Neural cell (in vitro differentiated cells): ENCODE measurements around the gene AVEN. TPM values are rescaled to one million over a fixed set of nuclear protein-coding genes. Genes with fewer than 3 reads are reported as not detected.

Experiments used
- H2AFZ ChIP-seq: fragments of 200-600, 300-800 bp; sonication (generic), shearing (Covaris generic); 2 replicates; pipeline ENCODE4 v1.6.0; 2014; ENCODE audit warnings: low read depth, mild to moderate bottlenecking, antibody characterized with exemption, low read length, moderate library complexity
- H3F3A ChIP-seq: fragments of 200-600 bp; shearing (Covaris generic); 2 replicates; pipeline ENCODE4 v1.6.1; 2016; ENCODE audit warnings: mild to moderate bottlenecking, moderate library complexity, mixed read lengths, antibody characterized with exemption, low read length; ENCODE audit not compliant: insufficient read depth, poor library complexity, severe bottlenecking
- H3K27ac ChIP-seq: fragments of 200-600, 300-800 bp; sonication (generic), shearing (Covaris generic); 2 replicates; pipeline ENCODE4 v1.5.1; 2014; ENCODE audit warnings: mild to moderate bottlenecking, low read length, moderate library complexity
- H3K27me3 ChIP-seq: fragments of 300-800, 200-600 bp; sonication (generic), shearing (Covaris generic); 2 replicates; pipeline ENCODE4 v1.6.0; 2014; ENCODE audit warnings: mild to moderate bottlenecking, low read depth, low read length, moderate library complexity; ENCODE audit not compliant: insufficient read depth
- H3K36me3 ChIP-seq: fragments of 300-800, 200-600 bp; sonication (generic), shearing (Covaris generic); 2 replicates; pipeline ENCODE4 v1.5.1; 2014; ENCODE audit warnings: mild to moderate bottlenecking, antibody characterized with exemption, low read length, moderate library complexity; ENCODE audit not compliant: insufficient read depth
- H3K4me2 ChIP-seq: fragments of 300-800, 200-600 bp; sonication (generic), shearing (Covaris generic); 2 replicates; pipeline ENCODE4 v1.6.0; 2014; ENCODE audit warnings: mild to moderate bottlenecking, low read length
- H3K4me3 ChIP-seq: fragments of 300-800, 200-600 bp; sonication (generic), shearing (Covaris generic); 2 replicates; pipeline ENCODE4 v1.5.1; 2014; ENCODE audit warnings: mild to moderate bottlenecking, low read length, moderate library complexity
- H3K79me2 ChIP-seq: fragments of 200-600 bp; shearing (Covaris generic); replicated peaks from 2 replicates; pipeline ENCODE4 v1.6.0; 2014; ENCODE audit warnings: mild to moderate bottlenecking, low read length, moderate library complexity; ENCODE audit not compliant: insufficient read depth
- H3K9ac ChIP-seq: fragments of 300-800, 200-600 bp; sonication (generic), shearing (Covaris generic); 2 replicates; pipeline ENCODE4 v1.6.1; 2016; ENCODE audit warnings: mild to moderate bottlenecking, low read length, mixed read lengths
- H3K9me2 ChIP-seq: fragments of 200-600 bp; shearing (Covaris generic); 2 replicates; pipeline ENCODE4 v1.6.1; 2016; ENCODE audit warnings: mild to moderate bottlenecking, low read length, mixed read lengths; ENCODE audit not compliant: insufficient read depth
- H3K9me3 ChIP-seq: fragments of 200-600, 300-800 bp; sonication (generic), shearing (Covaris generic); 2 replicates; pipeline ENCODE4 v1.6.1; 2016; ENCODE audit warnings: mild to moderate bottlenecking, mixed run types, low read length, moderate library complexity, mixed read lengths
- H4K20me1 ChIP-seq: fragments of 200-600 bp; shearing (Covaris generic); 2 replicates; pipeline ENCODE4 v1.6.1; 2016; ENCODE audit warnings: mild to moderate bottlenecking, mixed run types; ENCODE audit not compliant: insufficient read depth
- CTCF ChIP-seq: fragments of 450-650 bp; IDR thresholded peaks from 2 replicates; pipeline ENCODE4 v1.5.1; 2014; ENCODE audit warnings: antibody characterized with exemption, mild to moderate bottlenecking, moderate library complexity; ENCODE audit not compliant: poor library complexity, severe bottlenecking
- EP300 ChIP-seq: fragments of 450-650 bp; conservative IDR thresholded peaks from 2 replicates; pipeline ENCODE4 v1.6.1; 2014; ENCODE audit warnings: antibody characterized with exemption, mild to moderate bottlenecking, moderate library complexity; ENCODE audit not compliant: poor library complexity, severe bottlenecking
- EZH2 ChIP-seq: fragments of 200-600, 300-800 bp; shearing (Covaris generic), sonication (generic); IDR thresholded peaks from 2 replicates; pipeline ENCODE4 v1.6.1; 2014; ENCODE audit warnings: antibody characterized with exemption, low read length, borderline replicate concordance, mild to moderate bottlenecking; ENCODE audit not compliant: insufficient read depth, poor library complexity, severe bottlenecking
- MXI1 ChIP-seq: fragments of 450-650 bp; conservative IDR thresholded peaks from 2 replicates; pipeline ENCODE4 v1.6.1; 2014; ENCODE audit warnings: antibody characterized with exemption, mild to moderate bottlenecking; ENCODE audit not compliant: poor library complexity, severe bottlenecking
- POLR2AphosphoS5 ChIP-seq: IDR thresholded peaks from 2 replicates; pipeline ENCODE4 v1.6.1; 2012
- RAD21 ChIP-seq: fragments of 450-650 bp; conservative IDR thresholded peaks from 2 replicates; pipeline ENCODE4 v1.6.1; 2014; ENCODE audit warnings: antibody characterized with exemption, mild to moderate bottlenecking, moderate library complexity
- REST ChIP-seq: IDR thresholded peaks from 2 replicates; pipeline ENCODE4 v1.6.1; 2012; ENCODE audit warnings: borderline replicate concordance
- SMC3 ChIP-seq: fragments of 450-650 bp; conservative IDR thresholded peaks from 2 replicates; pipeline ENCODE4 v1.6.1; 2014; ENCODE audit warnings: antibody characterized with exemption, mild to moderate bottlenecking, moderate library complexity; ENCODE audit not compliant: poor library complexity
- TAF1 ChIP-seq: IDR thresholded peaks from 2 replicates; pipeline ENCODE4 v1.6.1; 2012; ENCODE audit warnings: low read depth
- polyA plus RNA-seq: library from polyadenylated mRNA; depleted of rRNA; stranded (reverse); fragments of >200 nt; gene quantifications from 2 replicates; pipeline ENCODE4 v1.2.3, GENCODE V29; 2014

The AVEN gene
- polyA plus RNA-seq, 1 donor from 2014 or later = 14.1 TPM

- no peaks in the 10 kb centered on the region for H3F3A ChIP-seq
- H3K9ac ChIP-seq = no peak overlapping the region
- no peaks in the 10 kb centered on the region for H3K79me2 ChIP-seq
- no peaks in the 10 kb centered on the region for H3K9me3 ChIP-seq
- no peak overlapping the region for H3K4me3 ChIP-seq
- H3K9me2 ChIP-seq = no peaks in the 10 kb centered on the region
- TF ChIP-seq SMC3 = no peak
- no peak for TF ChIP-seq CTCF
- no peak for TF ChIP-seq EZH2
- no peak for TF ChIP-seq POLR2AphosphoS5
- TF ChIP-seq TAF1 = no peak
- TF ChIP-seq MXI1 = no peak
- no peak for TF ChIP-seq EP300
- no peak for TF ChIP-seq RAD21
- no peak for TF ChIP-seq REST
- H2AFZ ChIP-seq = no peak overlapping the region
- no peak overlapping the region for H3K4me2 ChIP-seq
- no peak overlapping the region for H3K27ac ChIP-seq
- H3K27me3 ChIP-seq = no peaks in the 10 kb centered on the region
- no peaks in the 10 kb centered on the region for H3K36me3 ChIP-seq
- H4K20me1 ChIP-seq = no peaks in the 10 kb centered on the region
These were observed 178.9 kb downstream of the AVEN start for GRCh38 chr15:33859992-33860545.

- H3K4me3 ChIP-seq = no peak overlapping the region
- H3K27me3 ChIP-seq = no peaks in the 10 kb centered on the region
- H2AFZ ChIP-seq = no peak overlapping the region
These were observed 180.2 kb downstream of the AVEN start for GRCh38 chr15:33858836-33859235.

More at GRCh38 chr15:33858836-33859235, 180.2 kb downstream of the AVEN start:
- no peaks in the 10 kb centered on the region for H3K9me2 ChIP-seq
- no peak for TF ChIP-seq EZH2
- no peak for TF ChIP-seq POLR2AphosphoS5
- TF ChIP-seq MXI1 = no peak
- TF ChIP-seq RAD21 = no peak
- no peak for TF ChIP-seq CTCF
- no peak for TF ChIP-seq SMC3
- no peak for TF ChIP-seq EP300
- no peak for TF ChIP-seq REST
- no peak for TF ChIP-seq TAF1
- H3K9me3 ChIP-seq = no peaks in the 10 kb centered on the region
- H3K36me3 ChIP-seq = no peaks in the 10 kb centered on the region
- H3K4me2 ChIP-seq = no peak overlapping the region
- H3F3A ChIP-seq = no peaks in the 10 kb centered on the region
- H3K27ac ChIP-seq = no peak overlapping the region
- no peaks in the 10 kb centered on the region for H3K79me2 ChIP-seq
- H3K9ac ChIP-seq = no peak overlapping the region
- H4K20me1 ChIP-seq = no peaks in the 10 kb centered on the region
